WTC11 (cell line): ENCODE data around the gene CCDC183.

Experiments used
- ATF3 ChIP-seq: sonication (generic); formaldehyde crosslinking; conservative IDR thresholded peaks from 2 replicates; pipeline ENCODE4 v1.8.1; 2022; ENCODE audit warnings: mild to moderate bottlenecking, missing genetic modification reagents
- ESRRA ChIP-seq: sonication (generic); formaldehyde crosslinking; IDR thresholded peaks from 2 replicates; pipeline ENCODE4 v1.8.1; 2022; ENCODE audit warnings: mild to moderate bottlenecking, missing genetic modification reagents, borderline replicate concordance
- HMGA2 ChIP-seq: fragments of 250-450 bp; sonication (Bioruptor Pico); IDR thresholded peaks from 2 replicates; pipeline ENCODE4 v1.4.0; 2021; ENCODE audit warnings: mild to moderate bottlenecking, moderate library complexity
- NR2C2 ChIP-seq: sonication (generic); formaldehyde crosslinking; IDR thresholded peaks from 2 replicates; pipeline ENCODE4 v1.8.0; 2022; ENCODE audit warnings: mild to moderate bottlenecking, missing genetic modification reagents
- SMAD3 ChIP-seq: sonication (generic); formaldehyde crosslinking; IDR thresholded peaks from 2 replicates; pipeline ENCODE4 v1.8.0; 2022; ENCODE audit warnings: missing genetic modification reagents, mild to moderate bottlenecking, borderline replicate concordance
- SP1 ChIP-seq: sonication (generic); formaldehyde crosslinking; conservative IDR thresholded peaks from 2 replicates; pipeline ENCODE4 v1.8.1; 2022; ENCODE audit warnings: missing genetic modification reagents
- TCF7 ChIP-seq: sonication (generic); formaldehyde crosslinking; IDR thresholded peaks from 2 replicates; pipeline ENCODE4 v1.8.0; 2022; ENCODE audit warnings: mild to moderate bottlenecking, low read depth, missing genetic modification reagents, moderate library complexity
- TF ChIP-seq, protein P1 (sequence below): fragments of 200-600 bp; IDR thresholded peaks from 2 replicates; pipeline ENCODE4 v1.8.0; 2022; ENCODE audit warnings: antibody characterized with exemption
- TF ChIP-seq, protein P2 (sequence below): sonication (generic); formaldehyde crosslinking; IDR thresholded peaks from 2 replicates; pipeline ENCODE4 v1.8.1; 2022; ENCODE audit warnings: low read depth, mild to moderate bottlenecking, moderate library complexity, missing genetic modification reagents, borderline replicate concordance

DNA sequence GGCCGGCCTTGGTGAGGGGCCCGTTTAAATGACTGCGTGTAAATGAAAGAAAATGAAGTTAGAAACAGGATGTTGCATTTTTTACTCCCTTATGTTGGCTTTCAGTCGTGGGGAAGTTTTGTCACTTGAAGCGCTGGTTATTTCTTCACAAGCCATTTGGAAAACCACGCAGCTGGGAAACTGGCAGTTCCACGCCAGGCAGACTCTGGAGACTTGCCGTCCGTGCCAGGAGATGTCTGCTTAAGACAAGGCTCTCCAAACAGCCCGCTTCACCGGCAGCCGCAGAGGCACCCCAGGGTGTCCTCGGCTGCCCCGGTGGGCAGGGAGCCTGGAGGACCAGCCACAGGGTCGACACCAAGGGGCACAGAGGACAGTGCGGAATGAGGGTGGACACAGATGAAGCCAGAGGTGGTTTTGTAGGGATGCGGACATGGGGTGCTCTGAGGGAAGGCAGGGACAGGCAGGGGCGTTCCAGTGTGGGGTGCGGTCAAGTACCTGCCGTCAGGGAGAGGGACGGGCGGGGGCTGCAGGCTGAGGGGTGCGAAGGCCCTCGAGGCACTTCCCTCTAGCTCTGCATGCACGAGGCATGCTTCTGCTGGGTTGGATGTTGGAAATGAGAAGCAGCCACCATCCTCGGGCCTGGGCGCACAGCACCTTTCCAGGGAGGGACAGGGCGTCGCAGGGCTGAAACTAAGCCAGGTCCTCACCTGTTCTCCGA, 35.0 kb downstream of the CCDC183 start:
- TF ChIP-seq, protein P1, sequence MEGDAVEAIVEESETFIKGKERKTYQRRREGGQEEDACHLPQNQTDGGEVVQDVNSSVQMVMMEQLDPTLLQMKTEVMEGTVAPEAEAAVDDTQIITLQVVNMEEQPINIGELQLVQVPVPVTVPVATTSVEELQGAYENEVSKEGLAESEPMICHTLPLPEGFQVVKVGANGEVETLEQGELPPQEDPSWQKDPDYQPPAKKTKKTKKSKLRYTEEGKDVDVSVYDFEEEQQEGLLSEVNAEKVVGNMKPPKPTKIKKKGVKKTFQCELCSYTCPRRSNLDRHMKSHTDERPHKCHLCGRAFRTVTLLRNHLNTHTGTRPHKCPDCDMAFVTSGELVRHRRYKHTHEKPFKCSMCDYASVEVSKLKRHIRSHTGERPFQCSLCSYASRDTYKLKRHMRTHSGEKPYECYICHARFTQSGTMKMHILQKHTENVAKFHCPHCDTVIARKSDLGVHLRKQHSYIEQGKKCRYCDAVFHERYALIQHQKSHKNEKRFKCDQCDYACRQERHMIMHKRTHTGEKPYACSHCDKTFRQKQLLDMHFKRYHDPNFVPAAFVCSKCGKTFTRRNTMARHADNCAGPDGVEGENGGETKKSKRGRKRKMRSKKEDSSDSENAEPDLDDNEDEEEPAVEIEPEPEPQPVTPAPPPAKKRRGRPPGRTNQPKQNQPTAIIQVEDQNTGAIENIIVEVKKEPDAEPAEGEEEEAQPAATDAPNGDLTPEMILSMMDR = no peak
- TF ChIP-seq ATF3 (no peak), HMGA2 (CRISPR knock-in tag) (no peak), SMAD3 (no peak), NR2C2 (CRISPR knock-in tag) (no peak), SP1 (no peak), ESRRA (CRISPR knock-in tag) (no peak), TCF7 (CRISPR knock-in tag) (no peak)
- TF ChIP-seq, protein P2, sequence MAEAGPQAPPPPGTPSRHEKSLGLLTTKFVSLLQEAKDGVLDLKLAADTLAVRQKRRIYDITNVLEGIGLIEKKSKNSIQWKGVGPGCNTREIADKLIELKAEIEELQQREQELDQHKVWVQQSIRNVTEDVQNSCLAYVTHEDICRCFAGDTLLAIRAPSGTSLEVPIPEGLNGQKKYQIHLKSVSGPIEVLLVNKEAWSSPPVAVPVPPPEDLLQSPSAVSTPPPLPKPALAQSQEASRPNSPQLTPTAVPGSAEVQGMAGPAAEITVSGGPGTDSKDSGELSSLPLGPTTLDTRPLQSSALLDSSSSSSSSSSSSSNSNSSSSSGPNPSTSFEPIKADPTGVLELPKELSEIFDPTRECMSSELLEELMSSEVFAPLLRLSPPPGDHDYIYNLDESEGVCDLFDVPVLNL (CRISPR knock-in tag) = no peak
